ENCODE data around the gene IMPDH2.

IMPDH2 gene

GRCh38 chr3:49058011-49058410 is 28.8 kb upstream of the IMPDH2 start:
- TF ChIP-seq TSHZ2 (CRISPR knock-in tag; IDR thresholded peaks at IDR 0.05) = no peak
- TF ChIP-seq TCF4 (CRISPR knock-in tag; IDR thresholded peaks at IDR 0.05; ENCODE audit: borderline replicate concordance) = no peak
- TF ChIP-seq SNAI2 (CRISPR knock-in tag; IDR thresholded peaks at IDR 0.05) = no peak
- no peak for TF ChIP-seq OSR1 (CRISPR knock-in tag; IDR thresholded peaks at IDR 0.05)
- no peak for TF ChIP-seq ZNF8 (CRISPR knock-in tag; IDR thresholded peaks at IDR 0.05)
- no peak for TF ChIP-seq ISL1 (CRISPR knock-in tag; IDR thresholded peaks at IDR 0.05)
- TF ChIP-seq ZFP30 (CRISPR knock-in tag; IDR thresholded peaks at IDR 0.05) = no peak
- no peak for TF ChIP-seq ZNF565 (CRISPR knock-in tag; conservative IDR thresholded peaks at IDR 0.05; ENCODE audit: low read depth)
- no peak for TF ChIP-seq CSDC2 (CRISPR knock-in tag; IDR thresholded peaks at IDR 0.05)
- TF ChIP-seq CSRNP3 (CRISPR knock-in tag; IDR thresholded peaks at IDR 0.05) = no peak
- TF ChIP-seq TOX (CRISPR knock-in tag; IDR thresholded peaks at IDR 0.05; ENCODE audit: borderline replicate concordance) = no peak
- no peak for TF ChIP-seq RARB (CRISPR knock-in tag; IDR thresholded peaks at IDR 0.05)
- no peak for TF ChIP-seq CREB5 (CRISPR knock-in tag; IDR thresholded peaks at IDR 0.05; ENCODE audit: low read depth)
- TF ChIP-seq ZC3H10 (CRISPR knock-in tag; IDR thresholded peaks at IDR 0.05) = no peak
- no peak for TF ChIP-seq ESRRG (CRISPR knock-in tag; IDR thresholded peaks at IDR 0.05)
- no peak for TF ChIP-seq PPARA (CRISPR knock-in tag; IDR thresholded peaks at IDR 0.05; ENCODE audit: borderline replicate concordance)
- no peak for TF ChIP-seq ZFP3 (CRISPR knock-in tag; IDR thresholded peaks at IDR 0.05)
- no peak for TF ChIP-seq BACH2 (CRISPR knock-in tag; IDR thresholded peaks at IDR 0.05; ENCODE audit: borderline replicate concordance)
- TF ChIP-seq PATZ1 (CRISPR knock-in tag; IDR thresholded peaks at IDR 0.05; ENCODE audit: borderline replicate concordance) = no peak
- no peak for ATAC-seq

- ATAC-seq = no peak; the same call in 2 of the 3 replicates
- TF ChIP-seq PPARA (CRISPR knock-in tag; IDR thresholded peaks at IDR 0.05; ENCODE audit: borderline replicate concordance) (no peak), TCF4 (CRISPR knock-in tag; IDR thresholded peaks at IDR 0.05; ENCODE audit: borderline replicate concordance) (no peak), ARNTL (CRISPR knock-in tag; IDR thresholded peaks at IDR 0.05; ENCODE audit: borderline replicate concordance, low read depth) (no peak), ZNF565 (CRISPR knock-in tag; conservative IDR thresholded peaks at IDR 0.05; ENCODE audit: low read depth) (no peak), ZFP30 (CRISPR knock-in tag; IDR thresholded peaks at IDR 0.05) (no peak), ESRRG (CRISPR knock-in tag; IDR thresholded peaks at IDR 0.05) (no peak), CSDC2 (CRISPR knock-in tag; IDR thresholded peaks at IDR 0.05) (no peak), BACH2 (CRISPR knock-in tag; IDR thresholded peaks at IDR 0.05; ENCODE audit: borderline replicate concordance) (no peak), ZNF8 (CRISPR knock-in tag; IDR thresholded peaks at IDR 0.05) (no peak), PATZ1 (CRISPR knock-in tag; IDR thresholded peaks at IDR 0.05; ENCODE audit: borderline replicate concordance) (no peak), ISL1 (CRISPR knock-in tag; IDR thresholded peaks at IDR 0.05) (no peak), OSR1 (CRISPR knock-in tag; IDR thresholded peaks at IDR 0.05) (no peak), RARB (CRISPR knock-in tag; IDR thresholded peaks at IDR 0.05) (no peak), ZC3H10 (CRISPR knock-in tag; IDR thresholded peaks at IDR 0.05) (no peak), TOX (CRISPR knock-in tag; IDR thresholded peaks at IDR 0.05; ENCODE audit: borderline replicate concordance) (no peak)
Measured at GRCh38 chr3:49057268-49057667, 28.1 kb upstream of the IMPDH2 start.
